ENCODE data around the gene UBR4. TPM values are rescaled to one million over a fixed set of nuclear protein-coding genes. Genes with fewer than 3 reads are reported as not detected.

Gene UBR4
- total and polyA plus RNA-seq, 2 of the 8 experiments (the other 6 are each of a cell fraction or from before 2014, with no cell fraction given), result 139 to 152 TPM

DNA sequence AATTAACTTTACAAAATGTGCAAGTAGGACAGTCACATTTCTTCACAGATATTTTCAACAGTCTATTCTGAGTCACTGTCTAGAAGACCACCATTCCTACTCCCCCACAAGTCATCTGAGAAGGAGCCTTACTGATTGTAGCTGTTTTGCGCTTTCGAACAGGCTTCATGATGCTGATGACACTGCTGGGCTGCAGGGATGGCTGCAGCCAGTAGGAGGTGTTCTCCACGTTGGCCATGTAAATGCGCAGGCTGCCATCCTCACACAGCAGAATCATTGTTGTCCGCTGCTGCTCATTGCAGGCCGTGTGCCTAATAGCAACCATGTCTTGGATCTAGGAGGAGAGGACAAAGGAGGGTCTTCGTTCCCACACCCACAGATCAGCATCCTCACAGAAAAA, 56.9 kb downstream of the UBR4 start:
- H3K56ac ChIP-seq (replicated peaks; ENCODE audit: insufficient read length, low read depth, low read length), result no peak overlapping the region
- H4K91ac ChIP-seq (replicated peaks; ENCODE audit: insufficient read length, low read length), result no peak overlapping the region
- H3K23ac ChIP-seq (ENCODE audit: insufficient read length), result no peak overlapping the region
- CTCF ChIA-PET (ENCODE audit: partially characterized antibody), result interaction anchor here (0.7 to 3.0 kb wide), 7 partner anchors 9 to 75 kb away, joined by 3 to 13 read pairs (median 3); no protein-coding TSS in a partner anchor
- DNase-seq (ENCODE audit: low read depth in 1 of 2, low spot score in 2 of 2) (no peak), FAIRE-seq (no peak)
- H3K23me2 ChIP-seq (ENCODE audit: low read depth, low read length), result no peaks in the 10 kb centered on the region
- H3K79me1 ChIP-seq (ENCODE audit: low read depth, low read length), result no peaks in the 10 kb centered on the region
- no peak overlapping the region for H3K4me2 ChIP-seq (ENCODE audit: insufficient read depth in 1 of 2, low read depth in 2 of 2, low read length in 2 of 2)
- H3K27ac ChIP-seq (ENCODE audit: low read depth, low read length), result no peak overlapping the region
- H3K36me3 ChIP-seq (ENCODE audit: control insufficient read depth in 2 of 4, insufficient read depth in 4 of 4, low read length in 3 of 4), result peaks cover 78 to 99% (median 97%) of the 10 kb centered on the region in 4 experiments
- no peak overlapping the region for H4K8ac ChIP-seq (ENCODE audit: extremely low read depth, insufficient read depth, low read length)
- no peak overlapping the region for H2BK15ac ChIP-seq (ENCODE audit: low read length)
- no peak overlapping the region for H3K9ac ChIP-seq (replicated peaks in 1 of 4; ENCODE audit: extremely low read depth in 1 of 4, low read depth in 3 of 4, low read length in 3 of 4)
- no peaks in the 10 kb centered on the region for H3K27me3 ChIP-seq (replicated peaks in 1 of 4; ENCODE audit: control insufficient read depth in 3 of 4, extremely low read depth in 1 of 4, insufficient read depth in 3 of 4, low read length in 3 of 4)
- no peak overlapping the region for H3K4me3 ChIP-seq (ENCODE audit: extremely low read depth in 1 of 4, insufficient read depth in 2 of 4, low read depth in 3 of 4, low read length in 4 of 4)
- H2BK12ac ChIP-seq (ENCODE audit: low read depth, low read length), result no peak overlapping the region
- H2AK5ac ChIP-seq (ENCODE audit: low read depth, low read length), result no peak overlapping the region
- no peak overlapping the region for H2BK120ac ChIP-seq (replicated peaks; ENCODE audit: low read depth, low read length)
- no peaks in the 10 kb centered on the region for H3K9me3 ChIP-seq (ENCODE audit: insufficient read depth in 2 of 2, low read depth in 1 of 2, low read length in 1 of 2)
- no peak overlapping the region for H3K4ac ChIP-seq (replicated peaks; ENCODE audit: insufficient read length, low read depth, low read length)
- H3K14ac ChIP-seq (ENCODE audit: insufficient read length), result no peak overlapping the region
- POLR2A ChIA-PET (ENCODE audit: partially characterized antibody), result interaction anchor here (1.2 to 1.8 kb wide), 2 partner anchors 25 to 27 kb away, joined by 3 to 4 read pairs; no protein-coding TSS in a partner anchor
- H2AFZ ChIP-seq (ENCODE audit: low read length), result no peak overlapping the region
- no peak overlapping the region for H2BK20ac ChIP-seq (ENCODE audit: low read length)
- no peaks in the 10 kb centered on the region for H3K79me2 ChIP-seq (ENCODE audit: control insufficient read depth in 1 of 2, insufficient read depth in 2 of 2, low read length in 2 of 2)
- 95% methylated on average over 7 of the region's 7 CpGs; no CpG with 5 or more reads in 1 of the 2 experiments for WGBS, 2 experiments (ENCODE audit: extremely low coverage in 1 of 2, insufficient coverage in 1 of 2, insufficient read length in 1 of 2, insufficient replicate concordance in 2 of 2, low coverage in 1 of 2, low lambda C conversion rate in 2 of 2, missing lambda C conversion rate in 1 of 2)
- H4K20me1 ChIP-seq (replicated peaks in 1 of 2; ENCODE audit: control insufficient read depth in 1 of 2, insufficient read depth in 2 of 2, low read length in 2 of 2), result peaks cover 2 to 3% of the 10 kb centered on the region in 2 experiments
- H4K5ac ChIP-seq (ENCODE audit: insufficient read length, low read depth, low read length), result no peak overlapping the region
- H3K18ac ChIP-seq (ENCODE audit: extremely low read depth, low read length), result no peak overlapping the region
- no peak overlapping the region for H2BK5ac ChIP-seq (ENCODE audit: low read depth, low read length)
- TF ChIP-seq, protein P1, sequence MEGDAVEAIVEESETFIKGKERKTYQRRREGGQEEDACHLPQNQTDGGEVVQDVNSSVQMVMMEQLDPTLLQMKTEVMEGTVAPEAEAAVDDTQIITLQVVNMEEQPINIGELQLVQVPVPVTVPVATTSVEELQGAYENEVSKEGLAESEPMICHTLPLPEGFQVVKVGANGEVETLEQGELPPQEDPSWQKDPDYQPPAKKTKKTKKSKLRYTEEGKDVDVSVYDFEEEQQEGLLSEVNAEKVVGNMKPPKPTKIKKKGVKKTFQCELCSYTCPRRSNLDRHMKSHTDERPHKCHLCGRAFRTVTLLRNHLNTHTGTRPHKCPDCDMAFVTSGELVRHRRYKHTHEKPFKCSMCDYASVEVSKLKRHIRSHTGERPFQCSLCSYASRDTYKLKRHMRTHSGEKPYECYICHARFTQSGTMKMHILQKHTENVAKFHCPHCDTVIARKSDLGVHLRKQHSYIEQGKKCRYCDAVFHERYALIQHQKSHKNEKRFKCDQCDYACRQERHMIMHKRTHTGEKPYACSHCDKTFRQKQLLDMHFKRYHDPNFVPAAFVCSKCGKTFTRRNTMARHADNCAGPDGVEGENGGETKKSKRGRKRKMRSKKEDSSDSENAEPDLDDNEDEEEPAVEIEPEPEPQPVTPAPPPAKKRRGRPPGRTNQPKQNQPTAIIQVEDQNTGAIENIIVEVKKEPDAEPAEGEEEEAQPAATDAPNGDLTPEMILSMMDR (IDR thresholded peaks at IDR 0.05; ENCODE audit: control extremely low read depth in 1 of 3, insufficient read depth in 1 of 3, low read depth in 1 of 3, low read length in 3 of 3), result peak in 2 of 3 experiments; percentile 52 to 56; a peak in 2 of 4 replicates
- TF ChIP-seq RBBP5 (IDR thresholded peaks at IDR 0.05; ENCODE audit: borderline replicate concordance, low read depth, low read length), result no peak
- no peaks in the 10 kb centered on the region for H3K4me1 ChIP-seq (replicated peaks in 1 of 4; ENCODE audit: control insufficient read depth in 3 of 4, insufficient read depth in 4 of 4, low read length in 3 of 4)
